Measurements from ENCODE around the gene ACP7.
"Not testable (repeated sequence)": the region's sequence is repeated elsewhere in the genome, so short reads cannot be mapped to it uniquely, and the experiment has no call there.

The ACP7 gene

GRCh38 chr19:39140594-39140993 is 56.4 kb downstream of the ACP7 start:
- TF ChIP-seq, protein P1, sequence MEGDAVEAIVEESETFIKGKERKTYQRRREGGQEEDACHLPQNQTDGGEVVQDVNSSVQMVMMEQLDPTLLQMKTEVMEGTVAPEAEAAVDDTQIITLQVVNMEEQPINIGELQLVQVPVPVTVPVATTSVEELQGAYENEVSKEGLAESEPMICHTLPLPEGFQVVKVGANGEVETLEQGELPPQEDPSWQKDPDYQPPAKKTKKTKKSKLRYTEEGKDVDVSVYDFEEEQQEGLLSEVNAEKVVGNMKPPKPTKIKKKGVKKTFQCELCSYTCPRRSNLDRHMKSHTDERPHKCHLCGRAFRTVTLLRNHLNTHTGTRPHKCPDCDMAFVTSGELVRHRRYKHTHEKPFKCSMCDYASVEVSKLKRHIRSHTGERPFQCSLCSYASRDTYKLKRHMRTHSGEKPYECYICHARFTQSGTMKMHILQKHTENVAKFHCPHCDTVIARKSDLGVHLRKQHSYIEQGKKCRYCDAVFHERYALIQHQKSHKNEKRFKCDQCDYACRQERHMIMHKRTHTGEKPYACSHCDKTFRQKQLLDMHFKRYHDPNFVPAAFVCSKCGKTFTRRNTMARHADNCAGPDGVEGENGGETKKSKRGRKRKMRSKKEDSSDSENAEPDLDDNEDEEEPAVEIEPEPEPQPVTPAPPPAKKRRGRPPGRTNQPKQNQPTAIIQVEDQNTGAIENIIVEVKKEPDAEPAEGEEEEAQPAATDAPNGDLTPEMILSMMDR (IDR thresholded peaks at IDR 0.05; ENCODE audit: low read length) = no peak
- no peak for TF ChIP-seq EZH2 (optimal IDR thresholded peaks at IDR 0.05; ENCODE audit: low read depth, low read length)
- TF ChIP-seq EZH2phosphoT487 (IDR thresholded peaks at IDR 0.05; ENCODE audit: low read length) = no peak
- Histone ChIP-seq H3K4me1 (ENCODE audit: low read length) (no peaks in the 10 kb centered on the region), H3K27me3 (replicated peaks; ENCODE audit: insufficient read depth, low read length) (no peaks in the 10 kb centered on the region), H3F3A (ENCODE audit: insufficient read depth, low read length) (no peaks in the 10 kb centered on the region), H3K4me3 (ENCODE audit: low read length) (no peak overlapping the region), H3K9me3 (replicated peaks; ENCODE audit: insufficient read depth, low read length) (no peaks in the 10 kb centered on the region), H3K27ac (ENCODE audit: low read length) (no peak overlapping the region), H3K9ac (ENCODE audit: low read length) (no peak overlapping the region), H3K36me3 (replicated peaks; ENCODE audit: insufficient read depth, low read length) (no peaks in the 10 kb centered on the region), H3K9me2 (replicated peaks; ENCODE audit: insufficient read depth, low read length) (no peaks in the 10 kb centered on the region), H2AFZ (ENCODE audit: low read length) (no peak overlapping the region), H3K79me2 (ENCODE audit: low read length) (peaks cover 55% of the 10 kb centered on the region), H3K4me2 (ENCODE audit: low read depth, low read length) (no peak overlapping the region), H4K20me1 (ENCODE audit: insufficient read depth, low read length) (no peaks in the 10 kb centered on the region)
- DNase-seq = no peak

DNA sequence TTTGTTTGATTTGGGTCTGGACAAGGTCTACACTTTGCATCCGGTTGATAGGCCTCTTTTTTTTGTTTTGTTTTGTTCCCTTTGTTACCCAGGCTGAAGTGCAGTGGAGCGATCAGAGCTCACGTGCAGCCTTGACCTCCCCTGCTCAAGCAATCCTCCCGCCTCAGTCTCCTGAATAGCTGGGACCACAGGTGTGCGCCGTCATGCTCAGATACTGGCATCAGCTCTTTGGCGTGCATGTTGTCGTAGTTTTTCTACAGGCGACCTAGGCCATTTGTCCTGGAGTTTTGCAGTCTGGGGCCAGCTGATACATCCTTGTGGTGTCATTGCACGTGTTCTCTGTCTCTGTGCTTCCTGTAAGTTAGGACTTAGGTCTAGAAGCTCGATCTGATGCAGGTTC is 57.8 kb downstream of the ACP7 start:
- Histone ChIP-seq H3K79me2 (ENCODE audit: low read length) (peaks cover 45% of the 10 kb centered on the region), H3K27me3 (replicated peaks; ENCODE audit: insufficient read depth, low read length) (no peaks in the 10 kb centered on the region), H3K27ac (ENCODE audit: low read length) (no peak overlapping the region), H3K9me3 (replicated peaks; ENCODE audit: insufficient read depth, low read length) (no peaks in the 10 kb centered on the region), H4K20me1 (ENCODE audit: insufficient read depth, low read length) (no peaks in the 10 kb centered on the region), H3K36me3 (replicated peaks; ENCODE audit: insufficient read depth, low read length) (no peaks in the 10 kb centered on the region), H3F3A (ENCODE audit: insufficient read depth, low read length) (no peaks in the 10 kb centered on the region), H3K4me1 (ENCODE audit: low read length) (no peaks in the 10 kb centered on the region), H2AFZ (ENCODE audit: low read length) (no peak overlapping the region), H3K4me3 (ENCODE audit: low read length) (no peak overlapping the region), H3K9ac (ENCODE audit: low read length) (no peak overlapping the region), H3K4me2 (ENCODE audit: low read depth, low read length) (no peak overlapping the region), H3K9me2 (replicated peaks; ENCODE audit: insufficient read depth, low read length) (no peaks in the 10 kb centered on the region)
- no peak for DNase-seq
- TF ChIP-seq EZH2phosphoT487 (IDR thresholded peaks at IDR 0.05; ENCODE audit: low read length) = no peak
- TF ChIP-seq EZH2 (optimal IDR thresholded peaks at IDR 0.05; ENCODE audit: low read depth, low read length) = no peak
- TF ChIP-seq, protein P1 (IDR thresholded peaks at IDR 0.05; ENCODE audit: low read length) = no peak

DNA sequence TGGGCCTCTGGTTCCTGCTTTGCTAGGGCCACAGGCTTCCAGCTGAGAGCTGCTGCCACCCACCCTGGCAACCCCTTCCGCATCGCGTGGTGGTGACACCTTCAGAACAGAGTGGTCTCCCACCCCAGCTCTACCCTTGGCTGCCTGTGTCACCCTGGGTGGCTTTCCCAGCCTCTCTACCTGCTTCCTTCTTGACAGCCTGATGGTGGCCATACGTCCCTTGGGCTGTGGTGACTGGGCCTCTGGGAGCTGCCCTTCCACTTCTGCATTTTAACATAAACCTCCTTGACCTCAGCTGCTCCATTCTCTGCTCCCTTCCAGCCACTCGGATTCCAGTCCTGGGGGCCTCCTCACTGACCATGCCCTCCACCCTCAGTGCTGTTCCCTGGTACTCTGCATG is 58.5 kb downstream of the ACP7 start:
- no peak overlapping the region for H2AFZ ChIP-seq (ENCODE audit: low read length)
- no peak overlapping the region for H3K27ac ChIP-seq (ENCODE audit: low read length)
- no peaks in the 10 kb centered on the region for H3K27me3 ChIP-seq (replicated peaks; ENCODE audit: insufficient read depth, low read length)
- H3K4me2 ChIP-seq (ENCODE audit: low read depth, low read length) = no peak overlapping the region
- H4K20me1 ChIP-seq (ENCODE audit: insufficient read depth, low read length) = no peaks in the 10 kb centered on the region
- H3K79me2 ChIP-seq (ENCODE audit: low read length) = peaks cover 47% of the 10 kb centered on the region
- H3K9me2 ChIP-seq (replicated peaks; ENCODE audit: insufficient read depth, low read length) = no peaks in the 10 kb centered on the region
- H3F3A ChIP-seq (ENCODE audit: insufficient read depth, low read length) = no peaks in the 10 kb centered on the region
- DNase-seq = no peak
- TF ChIP-seq EZH2 (optimal IDR thresholded peaks at IDR 0.05; ENCODE audit: low read depth, low read length) (no peak), EZH2phosphoT487 (IDR thresholded peaks at IDR 0.05; ENCODE audit: low read length) (no peak)
- TF ChIP-seq, protein P1 (IDR thresholded peaks at IDR 0.05; ENCODE audit: low read length) = no peak
- H3K9ac ChIP-seq (ENCODE audit: low read length) = no peak overlapping the region
- H3K4me1 ChIP-seq (ENCODE audit: low read length) = no peaks in the 10 kb centered on the region
- no peaks in the 10 kb centered on the region for H3K9me3 ChIP-seq (replicated peaks; ENCODE audit: insufficient read depth, low read length)
- no peak overlapping the region for H3K4me3 ChIP-seq (ENCODE audit: low read length)
- H3K36me3 ChIP-seq (replicated peaks; ENCODE audit: insufficient read depth, low read length) = no peaks in the 10 kb centered on the region

DNA sequence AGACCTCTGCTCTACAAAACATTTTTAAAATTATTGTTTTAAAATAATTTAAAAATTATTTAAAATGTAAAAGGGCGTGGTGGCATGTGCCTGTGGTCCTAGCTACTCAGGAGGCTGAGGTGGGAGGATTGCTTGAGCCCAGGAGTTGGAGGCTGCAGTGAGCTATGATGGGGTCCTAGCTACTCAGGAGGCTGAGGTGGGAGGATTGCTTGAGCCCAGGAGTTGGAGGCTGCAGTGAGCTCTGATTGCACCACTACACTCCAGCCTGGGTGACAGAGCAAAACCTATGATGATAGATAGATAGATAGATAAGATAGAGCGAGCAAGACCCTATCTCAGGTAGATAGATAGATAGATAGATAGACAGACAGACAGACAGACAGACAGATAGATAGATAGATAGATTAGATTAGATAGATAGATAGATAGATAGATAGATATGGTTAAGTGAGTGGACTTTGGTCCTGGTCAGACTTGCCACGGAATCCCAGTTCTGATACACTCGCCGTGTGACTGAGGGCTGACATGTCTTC is 59.7 kb downstream of the ACP7 start:
- H3K9ac ChIP-seq (ENCODE audit: low read length); H3K36me3 ChIP-seq (replicated peaks; ENCODE audit: insufficient read depth, low read length); DNase-seq; H3K27ac ChIP-seq (ENCODE audit: low read length); H3K27me3 ChIP-seq (replicated peaks; ENCODE audit: insufficient read depth, low read length); H3K4me2 ChIP-seq (ENCODE audit: low read depth, low read length); H3K9me3 ChIP-seq (replicated peaks; ENCODE audit: insufficient read depth, low read length); H2AFZ ChIP-seq (ENCODE audit: low read length); H3K4me1 ChIP-seq (ENCODE audit: low read length); H3F3A ChIP-seq (ENCODE audit: insufficient read depth, low read length); H4K20me1 ChIP-seq (ENCODE audit: insufficient read depth, low read length); H3K9me2 ChIP-seq (replicated peaks; ENCODE audit: insufficient read depth, low read length); H3K4me3 ChIP-seq (ENCODE audit: low read length): not testable (repeated sequence)
- peaks cover 42% of the 10 kb centered on the region for H3K79me2 ChIP-seq (ENCODE audit: low read length)
